Astrocyte (in vitro differentiated cells and primary cell): ENCODE measurements around the gene DSCAM. TPM values are rescaled to one million over a fixed set of nuclear protein-coding genes. Genes with fewer than 3 reads are reported as not detected.

Source experiments
- DNase-seq: peaks from one replicate; pipeline ENCODE4 v3.0.0-alpha.2; 2010; ENCODE audit warnings: low read depth
- FAIRE-seq: peaks from 2 replicates; lab custom pipeline; 2011; peaks lifted over from hg19 to GRCh38; lab: Jason Lieb, UNC
- H2AFZ ChIP-seq: 2 replicates; pipeline ENCODE4 v1.6.0; 2012; ENCODE audit warnings: low read depth, low read length, inconsistent platforms
- H3K27ac ChIP-seq: 2 replicates; pipeline ENCODE4 v1.5.1; 2011; ENCODE audit warnings: low read depth, low read length, inconsistent platforms
- H3K27me3 ChIP-seq: 2 replicates; pipeline ENCODE4 v1.6.0; 2011; ENCODE audit warnings: low read length, inconsistent platforms; ENCODE audit not compliant: insufficient read depth
- H3K36me3 ChIP-seq: 2 replicates; pipeline ENCODE4 v1.5.1; 2011; ENCODE audit warnings: low read length, inconsistent platforms; ENCODE audit not compliant: insufficient read depth
- H3K4me1 ChIP-seq: 2 replicates; pipeline ENCODE4 v1.5.1; 2011; ENCODE audit warnings: low read length, inconsistent platforms; ENCODE audit not compliant: insufficient read depth
- H3K4me2 ChIP-seq: 2 replicates; pipeline ENCODE4 v1.6.0; 2012; ENCODE audit warnings: low read length, inconsistent platforms
- H3K4me3 ChIP-seq: 2 replicates; pipeline ENCODE4 v1.5.1; 2011; ENCODE audit warnings: low read depth, mild to moderate bottlenecking, low read length, inconsistent platforms; ENCODE audit not compliant: insufficient read depth
- H3K79me2 ChIP-seq: 2 replicates; pipeline ENCODE4 v1.6.0; 2012; ENCODE audit warnings: mild to moderate bottlenecking, low read length, inconsistent platforms; ENCODE audit not compliant: insufficient read depth
- H3K9ac ChIP-seq: 2 replicates; pipeline ENCODE4 v1.6.0; 2012; ENCODE audit warnings: mild to moderate bottlenecking, low read length, inconsistent platforms
- H3K9me3 ChIP-seq: 2 replicates; pipeline ENCODE4 v1.5.1; 2012; ENCODE audit warnings: low read depth, mild to moderate bottlenecking, low read length, inconsistent platforms; ENCODE audit not compliant: insufficient read depth
- H4K20me1 ChIP-seq: 2 replicates; pipeline ENCODE4 v1.6.0; 2012; ENCODE audit warnings: low read length, inconsistent platforms; ENCODE audit not compliant: insufficient read depth
- H3K27ac Mint-ChIP-seq: one replicate; pipeline ENCODE4 v1.8.0; 2021; ENCODE audit warnings: mild to moderate bottlenecking, mixed read lengths; ENCODE audit not compliant: unreplicated experiment
- H3K27me3 Mint-ChIP-seq: one replicate; pipeline ENCODE4 v1.8.0; 2021; ENCODE audit warnings: low read depth, mixed read lengths; ENCODE audit not compliant: unreplicated experiment
- H3K36me3 Mint-ChIP-seq: one replicate; pipeline ENCODE4 v1.8.0; 2021; ENCODE audit warnings: low read depth, mixed read lengths; ENCODE audit not compliant: unreplicated experiment
- H3K4me1 Mint-ChIP-seq: one replicate; pipeline ENCODE4 v1.8.0; 2021; ENCODE audit warnings: low read depth, mixed read lengths; ENCODE audit not compliant: unreplicated experiment
- H3K4me3 Mint-ChIP-seq: one replicate; pipeline ENCODE4 v1.8.0; 2021; ENCODE audit warnings: mild to moderate bottlenecking, moderate library complexity, mixed read lengths; ENCODE audit not compliant: unreplicated experiment
- H3K9me3 Mint-ChIP-seq: one replicate; pipeline ENCODE4 v1.8.0; 2021; ENCODE audit warnings: mild to moderate bottlenecking, mixed read lengths; ENCODE audit not compliant: unreplicated experiment
- CTCF ChIP-seq: IDR thresholded peaks from 2 replicates; pipeline ENCODE4 v1.5.1; 2011; ENCODE audit warnings: low read depth, mild to moderate bottlenecking, inconsistent platforms, low read length, moderate library complexity; ENCODE audit not compliant: insufficient read depth
- EZH2 ChIP-seq: IDR thresholded peaks from 2 replicates; pipeline ENCODE4 v1.6.1; 2012; ENCODE audit warnings: mild to moderate bottlenecking, low read length, inconsistent platforms; ENCODE audit not compliant: insufficient read depth
- total RNA-seq: library from RNA; stranded (reverse); gene quantifications from 2 replicates; pipeline ENCODE4 v1.2.1, GENCODE V29; 2021

Gene DSCAM
- total RNA-seq, 1 donor from 2014 or later, result 0.18 TPM

- H3K36me3 Mint-ChIP-seq, result no peaks in the 10 kb centered on the region
- no peaks in the 10 kb centered on the region for H4K20me1 ChIP-seq
- peaks cover 9% of the 10 kb centered on the region for H3K9me3 Mint-ChIP-seq
- no peak overlapping the region for H3K27ac Mint-ChIP-seq
- H3K9ac ChIP-seq, result no peak overlapping the region
- TF ChIP-seq CTCF (no peak), EZH2 (no peak)
- no peaks in the 10 kb centered on the region for H3K27me3 Mint-ChIP-seq
- no peak overlapping the region for H3K27ac ChIP-seq
- DNase-seq, result peak; percentile 8
- H3K4me1 Mint-ChIP-seq, result peaks cover 7% of the 10 kb centered on the region
- no peak for FAIRE-seq
- peaks cover 4% of the 10 kb centered on the region for H3K9me3 ChIP-seq
- H3K4me3 ChIP-seq, result no peak overlapping the region
- no peak overlapping the region for H3K4me3 Mint-ChIP-seq
- no peaks in the 10 kb centered on the region for H3K27me3 ChIP-seq
- H3K79me2 ChIP-seq, result no peaks in the 10 kb centered on the region
- no peak overlapping the region for H2AFZ ChIP-seq
- no peak overlapping the region for H3K4me2 ChIP-seq
- H3K4me1 ChIP-seq, result no peaks in the 10 kb centered on the region
- H3K36me3 ChIP-seq, result no peaks in the 10 kb centered on the region
Observed at GRCh38 chr21:40531431-40532110, 315.4 kb downstream of the DSCAM start.

GRCh38 chr21:40531016-40531415, 315.9 kb downstream of the DSCAM start:
- no peak overlapping the region for H3K27ac Mint-ChIP-seq
- H3K4me3 ChIP-seq, result no peak overlapping the region
- FAIRE-seq, result no peak

More at GRCh38 chr21:40531016-40531415, 315.9 kb downstream of the DSCAM start:
- Histone ChIP-seq H3K27ac (no peak overlapping the region), H3K27me3 (no peaks in the 10 kb centered on the region), H3K79me2 (no peaks in the 10 kb centered on the region), H3K36me3 (no peaks in the 10 kb centered on the region), H3K9me3 (peaks cover 4% of the 10 kb centered on the region), H2AFZ (no peak overlapping the region), H3K9ac (no peak overlapping the region), H4K20me1 (no peaks in the 10 kb centered on the region), H3K4me2 (no peak overlapping the region), H3K4me1 (no peaks in the 10 kb centered on the region)
- Mint-ChIP-seq H3K27me3 (no peaks in the 10 kb centered on the region), H3K9me3 (peaks cover 9% of the 10 kb centered on the region), H3K36me3 (no peaks in the 10 kb centered on the region), H3K4me1 (peaks cover 7% of the 10 kb centered on the region), H3K4me3 (no peak overlapping the region)
- DNase-seq, result no peak
- TF ChIP-seq CTCF (no peak), EZH2 (no peak)
